Calu3 (cell line): Measurements from ENCODE around the gene HTRA2. TPM values are rescaled to one million over a fixed set of nuclear protein-coding genes. Genes with fewer than 3 reads are reported as not detected.

Experiments
- BruUV-seq: library from RNA; stranded (reverse); fragments of 400-500 nt; replicated peaks from 2 replicates; lab custom pipeline; 2021; lab: Mats Ljungman, UMichigan
- CTCF ChIA-PET: fragments of 300-600 bp; sonication (Branson Sonifier 250); formaldehyde crosslinking; loops from one replicate; lab custom pipeline; 2022; ENCODE audit warnings: antibody characterized with exemption; lab: Charles Lee
- DNase-seq: peaks from one replicate; pipeline ENCODE4 v3.0.0; 2022
- H3K27ac Mint-ChIP-seq: one replicate; pipeline ENCODE4 v1.8.0; 2022; ENCODE audit warnings: mixed read lengths; ENCODE audit not compliant: unreplicated experiment
- H3K27me3 Mint-ChIP-seq: one replicate; pipeline ENCODE4 v1.8.0; 2022; ENCODE audit warnings: mixed read lengths; ENCODE audit not compliant: unreplicated experiment
- H3K36me3 Mint-ChIP-seq: one replicate; pipeline ENCODE4 v1.8.0; 2022; ENCODE audit warnings: mild to moderate bottlenecking, moderate library complexity, mixed read lengths; ENCODE audit not compliant: insufficient read depth, unreplicated experiment
- H3K4me1 Mint-ChIP-seq: one replicate; pipeline ENCODE4 v1.8.0; 2022; ENCODE audit warnings: mild to moderate bottlenecking, low read depth, mixed read lengths; ENCODE audit not compliant: unreplicated experiment
- H3K4me3 Mint-ChIP-seq: one replicate; pipeline ENCODE4 v1.8.0; 2022; ENCODE audit warnings: mild to moderate bottlenecking, low read depth, moderate library complexity, mixed read lengths; ENCODE audit not compliant: unreplicated experiment
- H3K9me3 Mint-ChIP-seq: one replicate; pipeline ENCODE4 v1.8.0; 2022; ENCODE audit warnings: low read depth, mixed read lengths; ENCODE audit not compliant: unreplicated experiment
- intact Hi-C: fragments of 100-400 bp; cut with micrococcal nuclease; formaldehyde crosslinking; loops from one replicate; pipeline ENCODE4 v1.10.0; 2022; ENCODE audit not compliant: unreplicated experiment
- total RNA-seq: library from RNA; stranded (reverse); gene quantifications from 2 replicates; pipeline ENCODE4 v1.2.3, GENCODE V29; 2022
- TF ChIP-seq, protein P1 (sequence below): fragments of 200-600 bp; IDR thresholded peaks from one replicate; pipeline ENCODE4 v1.8.0; 2022; ENCODE audit warnings: antibody characterized with exemption; ENCODE audit not compliant: unreplicated experiment

Gene HTRA2
- total RNA-seq, 1 experiment from 2014 or later = 26.3 TPM

DNA sequence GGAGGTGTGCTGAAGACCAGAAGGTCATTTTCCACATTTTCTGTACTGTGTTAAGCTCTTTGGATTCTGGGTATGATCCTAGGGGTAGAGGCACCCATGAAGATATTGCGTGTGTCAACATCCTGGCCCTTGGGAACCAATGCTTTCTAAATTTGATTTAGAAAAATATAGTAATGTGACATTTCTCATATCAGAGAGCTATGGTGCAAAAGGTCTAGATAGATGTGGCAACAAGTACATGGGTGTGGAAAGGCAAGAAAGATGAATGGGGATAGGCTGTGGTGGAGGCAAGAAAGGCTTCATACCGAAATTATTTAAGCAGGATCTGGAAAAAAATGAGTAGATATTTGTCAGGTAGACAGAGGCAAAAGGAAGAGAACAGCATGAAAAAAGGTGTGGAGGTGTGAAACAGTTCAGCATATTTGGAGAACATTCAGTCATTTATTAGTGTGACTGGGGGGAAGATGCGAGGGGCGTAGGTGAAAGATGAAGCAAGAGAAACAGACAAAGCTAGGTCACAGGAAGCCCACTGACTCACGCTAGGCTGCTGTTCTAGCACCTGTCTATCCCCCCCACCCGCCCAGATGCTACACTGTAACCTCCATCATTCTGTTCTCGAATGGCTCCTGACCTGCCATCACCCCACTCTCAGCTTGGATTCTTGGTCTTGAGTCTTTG, 36.5 kb downstream of the HTRA2 start:
- CTCF ChIA-PET = interaction anchor here (0.6 to 0.7 kb wide), 3 partner anchors 22 to 662 kb away, joined by 3 to 5 read pairs (median 3); no protein-coding TSS in a partner anchor
- TF ChIP-seq, protein P1, sequence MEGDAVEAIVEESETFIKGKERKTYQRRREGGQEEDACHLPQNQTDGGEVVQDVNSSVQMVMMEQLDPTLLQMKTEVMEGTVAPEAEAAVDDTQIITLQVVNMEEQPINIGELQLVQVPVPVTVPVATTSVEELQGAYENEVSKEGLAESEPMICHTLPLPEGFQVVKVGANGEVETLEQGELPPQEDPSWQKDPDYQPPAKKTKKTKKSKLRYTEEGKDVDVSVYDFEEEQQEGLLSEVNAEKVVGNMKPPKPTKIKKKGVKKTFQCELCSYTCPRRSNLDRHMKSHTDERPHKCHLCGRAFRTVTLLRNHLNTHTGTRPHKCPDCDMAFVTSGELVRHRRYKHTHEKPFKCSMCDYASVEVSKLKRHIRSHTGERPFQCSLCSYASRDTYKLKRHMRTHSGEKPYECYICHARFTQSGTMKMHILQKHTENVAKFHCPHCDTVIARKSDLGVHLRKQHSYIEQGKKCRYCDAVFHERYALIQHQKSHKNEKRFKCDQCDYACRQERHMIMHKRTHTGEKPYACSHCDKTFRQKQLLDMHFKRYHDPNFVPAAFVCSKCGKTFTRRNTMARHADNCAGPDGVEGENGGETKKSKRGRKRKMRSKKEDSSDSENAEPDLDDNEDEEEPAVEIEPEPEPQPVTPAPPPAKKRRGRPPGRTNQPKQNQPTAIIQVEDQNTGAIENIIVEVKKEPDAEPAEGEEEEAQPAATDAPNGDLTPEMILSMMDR = no peak
- no peak for DNase-seq
- BruUV-seq = no TSS peak
- Mint-ChIP-seq H3K36me3 (no peaks in the 10 kb centered on the region), H3K27ac (no peak overlapping the region), H3K27me3 (peaks cover 57% of the 10 kb centered on the region), H3K4me1 (no peaks in the 10 kb centered on the region), H3K9me3 (no peaks in the 10 kb centered on the region), H3K4me3 (no peak overlapping the region)
- intact Hi-C loops = no loop called here

DNA sequence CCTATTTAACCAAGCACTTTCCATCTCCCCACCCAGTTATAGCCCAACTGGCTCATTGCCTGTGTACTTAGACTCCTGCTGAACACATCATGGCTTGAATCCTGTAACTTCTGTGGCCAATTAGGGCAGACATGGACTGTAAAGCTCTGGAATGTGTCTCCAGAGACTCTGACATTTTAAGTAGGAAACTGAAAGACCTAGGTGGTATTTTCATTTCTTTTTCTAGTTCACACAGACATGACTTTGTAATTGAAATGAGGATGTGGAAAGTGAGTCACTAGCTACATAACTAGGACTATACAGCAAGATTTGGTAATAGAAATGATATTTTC, 37.0 kb downstream of the HTRA2 start:
- DNase-seq = no peak
- no peaks in the 10 kb centered on the region for H3K4me1 Mint-ChIP-seq
- peaks cover 52% of the 10 kb centered on the region for H3K27me3 Mint-ChIP-seq
- no peak overlapping the region for H3K27ac Mint-ChIP-seq
- BruUV-seq = no TSS peak
- intact Hi-C loops = no loop called here
- CTCF ChIA-PET = interaction anchor here (0.6 kb wide), 1 partner anchor 663 kb away, joined by 3 read pairs; no protein-coding TSS in a partner anchor
- no peaks in the 10 kb centered on the region for H3K36me3 Mint-ChIP-seq
- TF ChIP-seq, protein P1 = no peak
- H3K4me3 Mint-ChIP-seq = no peak overlapping the region
- no peaks in the 10 kb centered on the region for H3K9me3 Mint-ChIP-seq

DNA sequence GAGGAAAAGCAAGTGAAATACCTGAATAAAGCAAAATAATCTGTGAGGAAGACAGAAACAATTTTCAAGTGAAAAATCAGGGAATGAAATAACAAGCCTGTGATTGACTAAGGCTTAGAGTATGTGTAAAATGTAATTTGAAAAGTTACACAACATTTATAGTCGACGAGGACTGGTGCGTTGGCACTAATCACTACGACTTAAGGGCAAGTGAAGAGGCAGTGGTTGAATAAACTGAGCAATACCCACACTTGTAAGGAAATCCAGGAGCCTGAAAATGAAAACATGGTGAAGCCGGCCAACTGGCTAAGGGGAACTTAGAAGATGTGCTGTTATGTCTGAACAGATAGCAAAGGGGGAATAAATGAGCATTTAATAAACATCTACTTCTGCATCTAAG, 38.1 kb downstream of the HTRA2 start:
- Mint-ChIP-seq H3K36me3 (no peaks in the 10 kb centered on the region), H3K4me3 (no peak overlapping the region), H3K27ac (no peak overlapping the region), H3K27me3 (peaks cover 43% of the 10 kb centered on the region), H3K4me1 (no peaks in the 10 kb centered on the region), H3K9me3 (no peaks in the 10 kb centered on the region)
- intact Hi-C loops = no loop called here
- TF ChIP-seq, protein P1 = no peak
- no TSS peak for BruUV-seq
- no peak for DNase-seq
- CTCF ChIA-PET = interaction anchor here (1.1 kb wide), 1 partner anchor 9 kb away, joined by 3 read pairs; no protein-coding TSS in a partner anchor

DNA sequence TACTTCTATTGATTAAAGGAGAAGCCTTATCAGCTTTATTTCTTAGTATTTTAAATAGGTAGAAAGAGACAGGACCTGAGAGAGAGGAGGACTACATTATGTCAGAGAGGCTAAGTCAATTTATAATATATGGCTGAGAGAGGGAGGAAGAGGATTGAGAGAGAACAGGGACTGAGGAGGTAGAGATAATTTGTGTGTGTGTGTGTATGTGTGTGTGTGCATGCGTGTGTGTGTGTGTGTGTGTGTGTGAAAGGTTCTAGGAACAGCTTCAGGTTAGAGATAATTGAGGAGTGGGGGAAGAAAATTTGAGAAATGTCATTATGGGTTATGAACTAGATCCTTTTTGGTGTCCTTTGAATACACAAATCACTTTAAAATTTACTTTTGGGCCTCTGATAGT, 40.0 kb downstream of the HTRA2 start:
- Mint-ChIP-seq H3K36me3 (no peaks in the 10 kb centered on the region), H3K27ac (no peak overlapping the region), H3K9me3 (no peaks in the 10 kb centered on the region), H3K4me1 (peaks cover 5% of the 10 kb centered on the region), H3K4me3 (no peak overlapping the region), H3K27me3 (peaks cover 38% of the 10 kb centered on the region)
- TF ChIP-seq, protein P1 = no peak
- no peak for DNase-seq
- CTCF ChIA-PET = no interaction called here
- no TSS peak for BruUV-seq
- intact Hi-C loops = no loop called here
